HG02798 (cell line): ENCODE measurements around the gene CDK6.
"Not testable (repeated sequence)": the region's sequence is repeated elsewhere in the genome, so short reads cannot be mapped to it uniquely, and the experiment has no call there.

Experiments used
- ATAC-seq: cut with Tn5 transposase; IDR thresholded peaks from one replicate; pipeline ENCODE4 v1.9.1; 2021; ENCODE audit warnings: mild to moderate bottlenecking; ENCODE audit not compliant: unreplicated experiment, poor library complexity

The CDK6 gene

GRCh38 chr7:92744180-92744579, 92.2 kb downstream of the CDK6 start:
- ATAC-seq, result not testable (repeated sequence)

GRCh38 chr7:92742186-92742585, 94.2 kb downstream of the CDK6 start:
- no peak for ATAC-seq

- no peak for ATAC-seq
Measured at GRCh38 chr7:92740700-92741126, 95.7 kb downstream of the CDK6 start.

GRCh38 chr7:92740134-92740533, 96.2 kb downstream of the CDK6 start:
- no peak for ATAC-seq

- no peak for ATAC-seq
Measured at GRCh38 chr7:92739091-92739490, 97.3 kb downstream of the CDK6 start.

GRCh38 chr7:92737706-92738105, 98.7 kb downstream of the CDK6 start:
- peak; percentile 96 for ATAC-seq

GRCh38 chr7:92736870-92737269, 99.5 kb downstream of the CDK6 start:
- no peak for ATAC-seq

GRCh38 chr7:92735707-92736106, 100.7 kb downstream of the CDK6 start:
- no peak for ATAC-seq

- ATAC-seq, result no peak
Measured at GRCh38 chr7:92732316-92733036, 103.9 kb downstream of the CDK6 start.

- no peak for ATAC-seq
Measured at GRCh38 chr7:92731335-92732063, 104.9 kb downstream of the CDK6 start.

- no peak for ATAC-seq
Measured at GRCh38 chr7:92730808-92731207, 105.6 kb downstream of the CDK6 start.

GRCh38 chr7:92729751-92730150, 106.6 kb downstream of the CDK6 start:
- no peak for ATAC-seq

GRCh38 chr7:92729172-92729571, 107.2 kb downstream of the CDK6 start:
- ATAC-seq, result no peak

GRCh38 chr7:92727755-92728154, 108.6 kb downstream of the CDK6 start:
- no peak for ATAC-seq

GRCh38 chr7:92725161-92725925, 111.0 kb downstream of the CDK6 start:
- ATAC-seq, result no peak

GRCh38 chr7:92723943-92724342, 112.4 kb downstream of the CDK6 start:
- no peak for ATAC-seq

GRCh38 chr7:92723205-92723604, 113.2 kb downstream of the CDK6 start:
- no peak for ATAC-seq

- ATAC-seq, result no peak
Measured at GRCh38 chr7:92722541-92722940, 113.8 kb downstream of the CDK6 start.

GRCh38 chr7:92720604-92721350, 115.6 kb downstream of the CDK6 start:
- peak; percentile 72 for ATAC-seq

GRCh38 chr7:92717993-92718716, 118.2 kb downstream of the CDK6 start:
- ATAC-seq, result peak; percentile 47
